ENCODE measurements around the gene ETFA.

DNA sequence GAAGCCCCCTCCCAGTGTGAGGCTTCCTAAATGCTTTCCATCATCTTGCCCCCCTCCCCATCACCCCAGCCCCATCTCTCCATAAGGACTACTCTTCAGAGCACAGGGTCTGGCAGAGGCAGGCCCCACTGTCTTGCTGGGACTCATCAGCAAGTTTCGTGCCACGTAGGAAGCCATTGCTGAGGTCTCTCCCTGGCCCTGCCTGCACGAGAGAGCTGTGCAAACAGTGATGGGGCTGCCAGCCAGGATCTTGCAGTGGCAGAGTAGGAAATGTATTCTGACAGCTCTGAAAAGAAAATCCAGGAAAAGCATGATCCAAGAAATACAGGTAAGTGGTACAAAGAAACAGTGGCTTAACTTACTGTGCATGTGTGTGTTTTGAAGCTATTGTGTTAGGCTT is 47.9 kb upstream of the ETFA start:
- TF ChIP-seq CTCF (IDR thresholded peaks at IDR 0.05) (no peak), POLR2A (IDR thresholded peaks at IDR 0.05) (no peak)

Measured in uterus (tissue), 2 donors.